Right ventricle myocardium superior (tissue), 1 donor: ENCODE measurements around the gene FAM117B. TPM values are rescaled to one million over a fixed set of nuclear protein-coding genes. Genes with fewer than 3 reads are reported as not detected.
A peak's percentile ranks its signal among the peaks of the same experiment; 100 is the strongest.

Experiments used
- ATAC-seq: fragments of 200-7000 bp; cut with Tn5 transposase; one replicate; pipeline ENCODE4 v1.9.1; 2020; ENCODE audit warnings: mild to moderate bottlenecking; ENCODE audit not compliant: poor library complexity
- DNase-seq: peaks from one replicate; pipeline ENCODE4 v3.0.0-alpha.2; 2020
- intact Hi-C: fragments of 100-400 bp; cut with DNase I; formaldehyde crosslinking; loops from one replicate; pipeline ENCODE4 v1.11.2; 2022
- total RNA-seq: library from RNA; stranded (reverse); fragmentation: NEBNext Ultra II Directional; extraction: Animal tissue kit (Norgen Biotek cat#: 25700); gene quantifications from one replicate; pipeline ENCODE4 v1.2.1, GENCODE V29; 2021
- donor health status: DM: no; HTN: yes; CAD: no; lungs with severe emphysema.

FAM117B gene
- total RNA-seq, 1 donor from 2014 or later, result 2.3 TPM

- intact Hi-C loops, result no loop called here
- DNase-seq (no peak), ATAC-seq (no peak)
These were observed 108.8 kb downstream of the FAM117B start for GRCh38 chr2:202743613-202744012.

GRCh38 chr2:202749477-202749876, 114.7 kb downstream of the FAM117B start:
- DNase-seq (no peak), ATAC-seq (no peak)
- intact Hi-C loops, result no loop called here

GRCh38 chr2:202750763-202751427, 116.1 kb downstream of the FAM117B start:
- DNase-seq (no peak), ATAC-seq (no peak)
- intact Hi-C loops, result no loop called here

- DNase-seq, result no peak
- intact Hi-C loops, result no loop called here
- ATAC-seq, result no peak
These were observed 117.3 kb downstream of the FAM117B start for GRCh38 chr2:202752071-202752470.

- DNase-seq (no peak), ATAC-seq (no peak)
- intact Hi-C loops, result no loop called here
These were observed 120.2 kb downstream of the FAM117B start for GRCh38 chr2:202754936-202755335.

- no peak for ATAC-seq
- DNase-seq, result no peak
- intact Hi-C loops, result no loop called here
These were observed 121.8 kb downstream of the FAM117B start for GRCh38 chr2:202756598-202756997.

- no peak for ATAC-seq
- no peak for DNase-seq
- intact Hi-C loops, result no loop called here
These were observed 122.6 kb downstream of the FAM117B start for GRCh38 chr2:202757339-202757738.

- no peak for ATAC-seq
- intact Hi-C loops, result no loop called here
- DNase-seq, result no peak
These were observed 123.4 kb downstream of the FAM117B start for GRCh38 chr2:202758128-202758527.

GRCh38 chr2:202758604-202759003, 123.8 kb downstream of the FAM117B start:
- ATAC-seq (no peak), DNase-seq (no peak)
- intact Hi-C loops, result no loop called here

- no peak for ATAC-seq
These were observed 126.1 kb downstream of the FAM117B start for GRCh38 chr2:202760848-202761247.

GRCh38 chr2:202762556-202762955, 127.8 kb downstream of the FAM117B start:
- ATAC-seq, result no peak

More at GRCh38 chr2:202760848-202761247, 126.1 kb downstream of the FAM117B start:
- DNase-seq, result no peak
- intact Hi-C loops, result no loop called here

GRCh38 chr2:202763916-202764315, 129.1 kb downstream of the FAM117B start:
- intact Hi-C loops, result no loop called here
- DNase-seq, result no peak
- no peak for ATAC-seq

More at GRCh38 chr2:202762556-202762955, 127.8 kb downstream of the FAM117B start:
- no peak for DNase-seq
- intact Hi-C loops, result no loop called here

GRCh38 chr2:202764991-202765390, 130.2 kb downstream of the FAM117B start:
- intact Hi-C loops, result no loop called here
- no peak for ATAC-seq
- DNase-seq, result no peak

GRCh38 chr2:202765436-202765835, 130.7 kb downstream of the FAM117B start:
- no peak for ATAC-seq
- DNase-seq, result no peak
- intact Hi-C loops, result no loop called here

- ATAC-seq, result no peak
- no peak for DNase-seq
- intact Hi-C loops, result no loop called here
These were observed 133.5 kb downstream of the FAM117B start for GRCh38 chr2:202768273-202768672.

GRCh38 chr2:202769201-202769600, 134.4 kb downstream of the FAM117B start:
- DNase-seq (no peak), ATAC-seq (no peak)
- intact Hi-C loops, result no loop called here

GRCh38 chr2:202771336-202771735, 136.6 kb downstream of the FAM117B start:
- DNase-seq (no peak), ATAC-seq (no peak)
- intact Hi-C loops, result no loop called here

GRCh38 chr2:202771741-202772460, 137.1 kb downstream of the FAM117B start:
- intact Hi-C loops, result no loop called here
- DNase-seq (no peak), ATAC-seq (peak; percentile 53)

- no peak for DNase-seq
These were observed 138.7 kb downstream of the FAM117B start for GRCh38 chr2:202773301-202773973.

GRCh38 chr2:202774104-202774503, 139.3 kb downstream of the FAM117B start:
- intact Hi-C loops, result no loop called here
- ATAC-seq, result no peak
- DNase-seq, result no peak

More at GRCh38 chr2:202773301-202773973, 138.7 kb downstream of the FAM117B start:
- intact Hi-C loops, result no loop called here
- ATAC-seq, result no peak
